Mononuclear cell (primary cell): ENCODE data around the gene CIB1. TPM values are rescaled to one million over a fixed set of nuclear protein-coding genes. Genes with fewer than 3 reads are reported as not detected.
"Not testable (repeated sequence)": the region's sequence is repeated elsewhere in the genome, so short reads cannot be mapped to it uniquely, and the experiment has no call there.

Source experiments
- H3K27me3 ChIP-seq: 2 replicates; pipeline ENCODE4 v1.6.0; 2011; ENCODE audit warnings: low read length, control low read depth; ENCODE audit not compliant: insufficient read depth
- H3K4me1 ChIP-seq: 2 replicates; pipeline ENCODE4 v1.5.1; 2011; ENCODE audit warnings: mild to moderate bottlenecking, low read length, control low read depth; ENCODE audit not compliant: insufficient read depth
- H3K4me3 ChIP-seq: 2 replicates; pipeline ENCODE4 v1.5.1; 2011; ENCODE audit warnings: mild to moderate bottlenecking, low read length, moderate library complexity
- H3K9me3 ChIP-seq: 2 replicates; pipeline ENCODE4 v1.5.1; 2011; ENCODE audit warnings: low read depth, mild to moderate bottlenecking, control low read depth, low read length
- total RNA-seq: library from RNA; depleted of rRNA; stranded (reverse); fragments of >200 nt; gene quantifications from one replicate; pipeline ENCODE4 v1.2.3, GENCODE V29; 2012

CIB1 gene
- 33.2 TPM for total RNA-seq

- peak within 1 kb of the TSS; percentile 78 for H3K4me3 ChIP-seq
These were observed at the start of gene CIB1 for GRCh38 chr15:90233387-90234095. TSS of gene CIB1 (minus strand) at chr15:90233941. CDS start at chr15:90233885, 56 bp downstream.

GRCh38 chr15:90281637-90282036 lies 47.9 kb upstream of the CIB1 start:
- not testable (repeated sequence) for H3K9me3 ChIP-seq, H3K4me3 ChIP-seq, H3K27me3 ChIP-seq, H3K4me1 ChIP-seq

More at GRCh38 chr15:90233387-90234095, at the start of gene CIB1:
- H3K27me3 ChIP-seq = no peaks in the 10 kb centered on the region
- H3K9me3 ChIP-seq = no peaks in the 10 kb centered on the region
- H3K4me1 ChIP-seq = peaks cover 47% of the 10 kb centered on the region

- H3K9me3 ChIP-seq, H3K4me1 ChIP-seq, H3K4me3 ChIP-seq, H3K27me3 ChIP-seq: not testable (repeated sequence)
These were observed 47.0 kb upstream of the CIB1 start for GRCh38 chr15:90280743-90281142.

GRCh38 chr15:90278467-90278866 lies 44.7 kb upstream of the CIB1 start:
- not testable (repeated sequence) for H3K4me3 ChIP-seq, H3K27me3 ChIP-seq, H3K9me3 ChIP-seq, H3K4me1 ChIP-seq

DNA sequence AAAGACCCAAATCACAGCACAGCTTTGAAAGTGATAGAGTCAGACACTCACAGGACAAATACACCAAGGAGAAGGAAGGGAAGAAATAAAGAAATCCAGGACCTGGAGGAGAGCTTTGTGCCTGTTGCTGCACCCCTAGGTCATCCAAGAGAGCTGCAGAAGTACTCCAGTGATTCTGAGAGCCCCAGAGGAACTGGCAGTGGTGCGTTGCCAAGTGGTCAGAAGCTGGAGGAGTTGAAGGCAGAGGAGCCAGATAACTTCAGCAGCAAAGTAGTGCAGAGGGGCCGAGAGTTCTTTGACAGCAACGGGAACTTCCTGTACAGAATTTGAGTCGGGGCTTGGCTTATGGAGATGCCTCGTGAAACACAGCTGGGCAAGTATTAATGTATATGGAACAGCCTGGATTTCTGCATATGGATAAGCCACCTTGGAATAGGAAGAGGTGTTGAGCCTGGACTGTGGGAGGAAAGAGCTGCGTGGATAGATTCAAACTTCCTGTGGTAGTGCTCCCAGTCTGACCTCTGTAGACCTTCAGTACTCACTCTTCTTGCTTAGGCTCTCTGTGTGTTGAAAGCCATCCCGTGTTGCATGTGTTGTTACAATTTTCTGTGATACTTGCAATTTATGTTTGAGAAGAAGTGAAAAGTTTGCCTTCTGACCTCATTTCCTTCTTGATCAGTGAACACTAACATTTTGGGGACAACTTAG lies 37.9 kb upstream of the CIB1 start:
- Histone ChIP-seq H3K27me3 (no peaks in the 10 kb centered on the region), H3K4me3 (no peak overlapping the region), H3K9me3 (no peaks in the 10 kb centered on the region), H3K4me1 (peaks cover 24% of the 10 kb centered on the region)

GRCh38 chr15:90270502-90271150 lies 36.9 kb upstream of the CIB1 start:
- Histone ChIP-seq H3K27me3 (no peaks in the 10 kb centered on the region), H3K4me3 (no peak overlapping the region), H3K4me1 (peaks cover 30% of the 10 kb centered on the region), H3K9me3 (no peaks in the 10 kb centered on the region)

GRCh38 chr15:90268415-90268814 lies 34.7 kb upstream of the CIB1 start:
- Histone ChIP-seq H3K27me3 (no peaks in the 10 kb centered on the region), H3K4me1 (peaks cover 42% of the 10 kb centered on the region), H3K9me3 (no peaks in the 10 kb centered on the region), H3K4me3 (no peak overlapping the region)

DNA sequence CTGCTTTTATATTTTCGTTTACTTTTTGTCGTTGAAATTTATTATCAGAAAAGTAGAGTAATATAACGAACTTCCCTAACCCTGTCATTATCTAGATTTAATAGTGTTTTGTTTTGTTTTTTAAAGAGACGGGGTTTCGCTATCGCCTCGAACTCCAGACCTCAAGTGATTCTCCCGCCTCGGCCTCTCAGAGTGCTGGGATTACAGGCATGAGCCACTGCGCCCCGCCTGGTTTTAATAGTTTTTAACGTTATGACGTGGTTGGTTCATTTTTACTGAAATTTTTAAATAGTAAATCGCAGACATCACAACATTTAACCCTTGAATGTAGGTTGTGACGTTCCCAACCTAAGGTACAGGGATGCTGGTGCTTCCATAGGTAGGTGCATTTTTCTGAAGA lies 32.7 kb upstream of the CIB1 start:
- Histone ChIP-seq H3K4me1 (peaks cover 42% of the 10 kb centered on the region), H3K4me3 (peak overlapping the region; percentile 71), H3K27me3 (no peaks in the 10 kb centered on the region), H3K9me3 (no peaks in the 10 kb centered on the region)

DNA sequence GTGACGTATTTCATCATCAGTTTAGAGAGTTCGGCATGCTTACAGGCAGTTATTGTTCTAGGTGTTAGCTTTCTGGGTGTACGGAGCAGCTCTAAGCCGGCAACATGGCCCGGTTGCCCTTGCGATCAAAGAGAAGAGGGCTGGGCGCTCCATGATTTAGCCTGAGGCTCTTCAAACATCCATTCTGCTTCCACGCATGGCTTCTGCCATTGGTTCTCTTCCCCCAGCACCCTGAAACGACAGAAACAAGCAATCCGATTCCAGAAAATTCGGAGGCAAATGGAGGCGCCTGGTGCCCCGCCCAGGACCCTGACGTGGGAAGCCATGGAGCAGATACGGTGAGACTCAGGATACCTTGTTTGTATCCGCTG lies 32.3 kb upstream of the CIB1 start:
- Histone ChIP-seq H3K4me3 (peak overlapping the region; percentile 71), H3K27me3 (no peaks in the 10 kb centered on the region), H3K4me1 (peaks cover 42% of the 10 kb centered on the region)

DNA sequence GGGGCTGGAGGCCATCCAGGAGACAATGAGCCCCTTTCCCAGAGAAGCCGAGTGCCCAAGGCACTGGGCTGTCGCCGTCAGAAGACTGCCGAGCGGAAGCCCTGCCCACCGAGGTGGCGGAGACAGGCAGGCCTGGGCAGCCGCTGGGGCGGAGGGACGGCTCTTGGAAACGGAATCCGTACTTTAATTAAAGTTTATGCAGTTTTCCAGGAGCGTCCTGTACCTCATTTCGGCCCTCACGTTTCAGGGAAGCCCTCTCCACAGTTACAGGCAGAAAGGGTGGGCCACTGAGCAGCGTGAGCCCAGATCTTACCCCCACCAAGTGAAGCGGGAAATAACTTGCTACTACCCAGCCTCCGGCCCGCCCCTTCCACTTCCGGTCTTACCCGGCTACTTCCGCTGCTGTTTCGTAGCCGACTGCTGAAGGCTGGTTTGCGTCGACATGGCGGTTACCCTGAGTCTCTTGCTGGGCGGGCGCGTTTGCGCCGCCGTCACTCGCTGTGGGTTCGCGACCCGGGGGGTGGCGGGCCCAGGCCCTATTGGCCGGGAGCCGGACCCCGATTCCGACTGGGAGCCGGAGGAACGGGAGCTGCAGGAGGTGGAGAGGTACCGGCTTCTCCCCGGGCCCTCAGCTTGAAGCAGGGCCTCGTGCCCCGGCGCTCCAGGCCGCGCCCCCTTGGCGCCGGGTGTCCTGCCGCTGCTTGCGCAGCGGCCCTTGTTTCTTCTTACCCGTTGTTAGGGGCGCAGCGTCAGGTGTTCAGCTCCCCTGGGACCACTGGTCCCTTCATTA lies 31.7 kb upstream of the CIB1 start, which contains the start of gene NGRN:
TSS of gene NGRN (plus strand) at position 402 of the 790 bp plus-strand sequence. CDS start at position 443, 41 bp downstream.
- Histone ChIP-seq H3K27me3 (no peaks in the 10 kb centered on the region), H3K4me3 (peak within 1 kb of the TSS; percentile 71), H3K9me3 (no peaks in the 10 kb centered on the region), H3K4me1 (peaks cover 42% of the 10 kb centered on the region)

More for the DNA sequence above, 32.3 kb upstream of the CIB1 start:
- no peaks in the 10 kb centered on the region for H3K9me3 ChIP-seq

DNA sequence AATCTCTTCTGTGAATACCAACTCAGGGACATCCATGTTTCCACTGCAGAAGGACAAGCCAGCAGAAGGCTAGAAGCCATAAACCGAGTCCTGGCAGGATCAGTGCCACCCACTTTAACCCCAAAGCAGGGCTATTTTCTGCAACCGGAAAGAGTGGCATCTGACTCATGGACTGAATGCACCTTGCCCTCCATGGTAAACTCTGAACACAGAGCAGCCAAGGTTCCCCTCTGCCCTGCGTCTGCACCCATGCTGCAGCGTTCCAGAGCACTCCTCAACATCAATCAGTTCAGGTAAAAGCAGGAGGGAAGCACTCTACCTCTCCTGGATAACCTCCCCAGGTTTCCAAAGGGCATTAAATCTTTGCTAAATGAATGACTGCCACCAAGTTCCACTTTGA lies 30.9 kb upstream of the CIB1 start:
- Histone ChIP-seq H3K27me3 (no peaks in the 10 kb centered on the region), H3K4me3 (peak overlapping the region; percentile 71), H3K9me3 (no peaks in the 10 kb centered on the region), H3K4me1 (peaks cover 42% of the 10 kb centered on the region)

DNA sequence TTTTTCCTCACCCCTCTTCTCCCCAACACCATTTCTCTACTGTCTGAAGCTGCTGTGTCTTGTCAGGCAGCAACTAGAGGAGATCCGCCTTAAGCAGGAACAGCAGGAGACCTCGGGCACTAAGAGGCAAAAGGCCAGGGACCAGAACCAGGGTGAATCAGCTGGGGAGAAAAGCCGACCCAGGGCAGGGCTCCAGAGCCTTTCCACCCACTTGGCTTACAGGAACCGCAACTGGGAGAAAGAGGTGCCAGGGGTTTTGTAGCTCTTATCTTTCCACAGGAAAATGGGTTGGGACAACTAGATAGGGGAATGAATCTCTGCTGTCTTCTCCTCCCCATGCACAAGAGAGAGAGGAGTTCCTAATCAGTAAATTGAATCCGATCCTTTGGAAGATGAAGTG lies 28.7 kb upstream of the CIB1 start:
- no peaks in the 10 kb centered on the region for H3K9me3 ChIP-seq
- peaks cover 26% of the 10 kb centered on the region for H3K4me1 ChIP-seq
- no peak overlapping the region for H3K4me3 ChIP-seq

GRCh38 chr15:90261811-90262210 lies 28.1 kb upstream of the CIB1 start:
- H3K9me3 ChIP-seq = no peaks in the 10 kb centered on the region
- no peaks in the 10 kb centered on the region for H3K27me3 ChIP-seq
- peaks cover 20% of the 10 kb centered on the region for H3K4me1 ChIP-seq
- H3K4me3 ChIP-seq = no peak overlapping the region

More for the DNA sequence above, 28.7 kb upstream of the CIB1 start:
- no peaks in the 10 kb centered on the region for H3K27me3 ChIP-seq

- H3K27me3 ChIP-seq = not testable (repeated sequence)
These were observed 27.0 kb upstream of the CIB1 start for GRCh38 chr15:90260731-90261130.

GRCh38 chr15:90259524-90259923 lies 25.8 kb upstream of the CIB1 start:
- H3K9me3 ChIP-seq = no peaks in the 10 kb centered on the region
- H3K4me3 ChIP-seq = no peak overlapping the region
- H3K27me3 ChIP-seq = no peaks in the 10 kb centered on the region
- H3K4me1 ChIP-seq = peaks cover 5% of the 10 kb centered on the region

More at GRCh38 chr15:90260731-90261130, 27.0 kb upstream of the CIB1 start:
- not testable (repeated sequence) for H3K4me3 ChIP-seq, H3K9me3 ChIP-seq
- H3K4me1 ChIP-seq = peaks cover 12% of the 10 kb centered on the region
